Measurements from ENCODE around the gene SLC7A4. TPM values are rescaled to one million over a fixed set of nuclear protein-coding genes. Genes with fewer than 3 reads are reported as not detected.
"Not testable (repeated sequence)": the region's sequence is repeated elsewhere in the genome, so short reads cannot be mapped to it uniquely, and the experiment has no call there.

The SLC7A4 gene
- polyA plus RNA-seq, 2 donors = 4.0 to 4.5 TPM

DNA sequence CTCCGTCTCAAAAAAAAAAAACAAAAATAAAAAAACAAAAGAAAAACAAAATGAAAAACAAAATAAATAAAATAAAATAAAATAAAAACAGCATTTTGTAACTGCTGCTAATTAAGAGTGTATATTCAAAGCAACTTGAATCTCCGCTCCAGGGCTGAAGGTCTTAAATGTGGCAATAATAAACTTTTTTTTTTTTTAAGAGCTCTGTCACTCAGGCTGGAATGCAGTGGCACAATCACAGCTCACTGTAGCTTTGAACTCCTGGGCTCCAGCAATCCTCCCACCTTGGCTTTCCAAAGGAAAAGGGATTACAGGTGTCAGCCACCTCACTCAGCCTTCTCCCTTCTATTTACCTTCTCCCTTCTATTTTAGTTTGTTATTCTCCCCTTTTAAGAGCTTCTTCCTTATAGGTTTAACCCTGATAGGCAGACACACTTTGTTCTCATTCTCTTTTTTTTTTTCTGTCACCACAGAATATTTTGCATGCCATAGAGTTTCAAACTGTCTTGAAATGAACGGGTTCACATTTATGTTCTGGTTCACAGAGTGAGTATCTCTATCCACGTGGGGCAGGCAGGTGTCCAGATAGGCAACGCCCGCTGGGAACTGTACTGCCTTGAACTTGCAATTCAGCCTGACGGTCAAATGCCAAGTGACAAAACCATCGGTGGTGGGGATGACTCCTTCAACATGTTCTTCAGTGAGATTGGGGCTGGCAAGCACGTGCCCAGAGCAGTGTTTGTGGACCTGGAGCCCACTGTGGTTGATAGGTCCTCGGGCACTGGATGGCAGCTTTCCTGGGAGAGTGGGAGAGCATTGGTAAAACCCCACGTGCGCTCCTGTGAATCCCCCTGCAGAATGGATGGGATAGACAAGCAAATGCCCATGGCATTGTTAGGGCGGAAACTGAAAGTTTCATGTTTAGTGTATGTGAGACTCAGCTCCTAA, 32.8 kb upstream of the SLC7A4 start:
- 56 to 58% methylated on average over 13 of the region's 13 CpGs for WGBS, 2 donors
- Histone ChIP-seq H3K4me3 (ENCODE audit: low read depth in 1 of 2, low read length in 2 of 2) (no peak overlapping the region), H3K4me1 (ENCODE audit: control insufficient read depth in 2 of 2, insufficient read depth in 2 of 2, low read length in 1 of 2) (peaks cover 0 to 3% of the 10 kb centered on the region in 2 donors), H3K27ac (ENCODE audit: low read depth in 2 of 2, low read length in 1 of 2) (no peak overlapping the region), H3K36me3 (ENCODE audit: control insufficient read depth in 2 of 2, insufficient read depth in 2 of 2, low read length in 1 of 2) (no peaks in the 10 kb centered on the region), H3K27me3 (ENCODE audit: control insufficient read depth in 1 of 2, insufficient read depth in 2 of 2, low read length in 2 of 2) (no peaks in the 10 kb centered on the region), H3K9me3 (ENCODE audit: control insufficient read depth in 2 of 2, insufficient read depth in 1 of 2, low read depth in 1 of 2, low read length in 1 of 2) (no peaks in the 10 kb centered on the region)

DNA sequence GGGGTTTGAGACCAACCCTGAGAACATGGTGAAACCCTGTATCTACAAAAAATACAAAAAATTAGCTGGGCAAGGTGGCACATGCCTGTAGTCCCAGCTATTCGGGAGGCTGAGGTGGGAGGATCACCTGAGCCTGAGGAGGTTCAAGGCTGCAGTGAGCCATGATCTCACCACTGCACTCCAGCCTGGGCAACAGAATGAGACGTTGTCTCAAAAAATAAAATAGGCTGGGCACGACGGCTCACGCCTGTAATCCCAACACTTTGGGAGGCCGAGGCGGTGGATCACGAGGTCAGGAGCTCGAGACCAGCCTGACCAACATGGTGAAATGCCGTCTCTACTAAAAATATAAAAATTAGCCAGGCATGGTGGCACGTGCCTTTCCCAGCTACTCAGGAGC, 32.1 kb upstream of the SLC7A4 start:
- H3K27ac ChIP-seq (ENCODE audit: low read depth in 2 of 2, low read length in 1 of 2); H3K4me1 ChIP-seq (ENCODE audit: control insufficient read depth in 2 of 2, insufficient read depth in 2 of 2, low read length in 1 of 2); H3K27me3 ChIP-seq (ENCODE audit: control insufficient read depth in 1 of 2, insufficient read depth in 2 of 2, low read length in 2 of 2); H3K4me3 ChIP-seq (ENCODE audit: low read depth in 1 of 2, low read length in 2 of 2); H3K36me3 ChIP-seq (ENCODE audit: control insufficient read depth in 2 of 2, insufficient read depth in 2 of 2, low read length in 1 of 2); H3K9me3 ChIP-seq (ENCODE audit: control insufficient read depth in 2 of 2, insufficient read depth in 1 of 2, low read depth in 1 of 2, low read length in 1 of 2): not testable (repeated sequence)
- WGBS, 2 donors = 77% methylated on average over 11 of the region's 11 CpGs

DNA sequence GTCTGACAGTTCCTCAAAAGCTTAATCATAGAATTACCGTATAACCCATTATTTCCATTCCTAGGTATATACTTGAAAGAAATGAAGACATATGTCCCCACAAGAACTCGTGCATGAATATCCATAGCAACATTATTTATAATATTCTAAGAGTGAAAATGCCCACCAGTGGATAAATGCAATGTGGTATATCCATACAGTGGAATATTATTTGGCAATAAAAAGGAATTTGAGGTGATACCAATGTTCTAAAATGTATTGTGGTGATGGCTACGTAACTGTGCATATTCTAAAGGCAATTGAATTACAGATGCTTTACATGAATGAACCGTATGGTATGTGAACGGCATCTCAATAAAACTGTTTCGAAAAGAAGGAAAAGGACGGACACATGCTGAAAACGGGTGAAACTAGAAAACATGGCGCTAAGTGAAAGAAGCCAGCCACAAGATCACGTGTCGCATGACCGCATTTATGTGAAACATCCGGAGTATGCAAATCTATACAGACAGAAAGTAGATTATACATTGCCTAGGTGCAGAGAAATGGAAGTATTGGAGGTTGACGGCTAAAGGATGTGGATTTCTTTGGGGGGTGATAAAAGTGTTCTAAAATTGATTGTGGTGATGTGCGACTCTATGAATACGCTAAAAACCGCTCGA, 29.4 kb upstream of the SLC7A4 start:
- not testable (repeated sequence) for H3K4me1 ChIP-seq (ENCODE audit: control insufficient read depth in 2 of 2, insufficient read depth in 2 of 2, low read length in 1 of 2); H3K27ac ChIP-seq (ENCODE audit: low read depth in 2 of 2, low read length in 1 of 2); H3K4me3 ChIP-seq (ENCODE audit: low read depth in 1 of 2, low read length in 2 of 2); H3K36me3 ChIP-seq (ENCODE audit: control insufficient read depth in 2 of 2, insufficient read depth in 2 of 2, low read length in 1 of 2); H3K27me3 ChIP-seq (ENCODE audit: control insufficient read depth in 1 of 2, insufficient read depth in 2 of 2, low read length in 2 of 2); H3K9me3 ChIP-seq (ENCODE audit: control insufficient read depth in 2 of 2, insufficient read depth in 1 of 2, low read depth in 1 of 2, low read length in 1 of 2)
- WGBS, 2 donors = 93% methylated on average over 18 of the region's 18 CpGs

DNA sequence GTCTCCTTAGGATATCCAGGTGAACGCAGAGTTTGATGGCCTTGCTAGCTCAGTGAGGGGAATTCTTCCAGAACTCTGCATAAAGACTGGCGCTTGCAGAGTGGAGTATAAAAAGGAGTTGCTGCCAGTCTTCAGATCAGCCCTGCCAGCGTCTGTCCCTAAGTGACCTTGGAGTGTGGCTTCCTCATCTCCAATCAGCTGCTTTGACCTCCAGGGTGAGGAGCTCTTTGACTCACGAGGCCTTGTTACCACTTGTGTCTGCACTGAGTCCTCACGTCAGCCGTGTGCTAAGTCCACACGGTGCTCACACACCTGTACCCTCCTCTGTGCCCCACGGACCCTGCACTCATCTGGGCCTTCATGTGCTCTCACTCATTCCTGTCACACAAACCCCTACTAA, 28.0 kb upstream of the SLC7A4 start:
- H3K27ac ChIP-seq (ENCODE audit: low read depth in 2 of 2, low read length in 1 of 2); H3K9me3 ChIP-seq (ENCODE audit: control insufficient read depth in 2 of 2, insufficient read depth in 1 of 2, low read depth in 1 of 2, low read length in 1 of 2); H3K4me3 ChIP-seq (ENCODE audit: low read depth in 1 of 2, low read length in 2 of 2); H3K36me3 ChIP-seq (ENCODE audit: control insufficient read depth in 2 of 2, insufficient read depth in 2 of 2, low read length in 1 of 2); H3K27me3 ChIP-seq (ENCODE audit: control insufficient read depth in 1 of 2, insufficient read depth in 2 of 2, low read length in 2 of 2); H3K4me1 ChIP-seq (ENCODE audit: control insufficient read depth in 2 of 2, insufficient read depth in 2 of 2, low read length in 1 of 2): not testable (repeated sequence)
- WGBS, 2 donors = 84 to 90% methylated on average over 6 to 7 of the region's 8 CpGs

DNA sequence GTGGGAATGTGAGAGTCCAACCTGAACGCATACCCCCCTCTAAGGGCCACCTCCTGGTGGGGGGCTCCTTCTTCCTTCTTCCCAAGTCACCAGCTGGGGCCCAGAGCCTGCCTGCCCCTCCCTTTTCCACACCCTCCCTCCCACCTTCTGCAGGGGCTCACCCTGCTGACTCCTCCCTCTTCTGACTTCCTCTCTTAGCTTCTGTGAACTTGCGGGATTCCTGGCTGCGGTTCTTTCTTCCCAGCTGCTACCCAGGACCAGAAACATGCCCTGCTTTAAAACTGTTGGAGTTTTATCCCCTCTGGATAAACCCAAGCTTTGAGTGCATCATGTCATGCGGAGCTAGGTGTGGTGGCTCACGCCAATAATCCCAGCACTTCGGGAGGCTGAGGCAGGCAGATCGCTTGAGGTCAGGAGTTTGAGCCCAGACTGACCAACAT, 23.5 kb upstream of the SLC7A4 start:
- Histone ChIP-seq H3K27me3 (ENCODE audit: control insufficient read depth in 1 of 2, insufficient read depth in 2 of 2, low read length in 2 of 2) (no peaks in the 10 kb centered on the region), H3K27ac (ENCODE audit: low read depth in 2 of 2, low read length in 1 of 2) (no peak overlapping the region), H3K4me1 (ENCODE audit: control insufficient read depth in 2 of 2, insufficient read depth in 2 of 2, low read length in 1 of 2) (peaks cover 0 to 2% of the 10 kb centered on the region in 2 donors), H3K9me3 (ENCODE audit: control insufficient read depth in 2 of 2, insufficient read depth in 1 of 2, low read depth in 1 of 2, low read length in 1 of 2) (no peaks in the 10 kb centered on the region), H3K36me3 (ENCODE audit: control insufficient read depth in 2 of 2, insufficient read depth in 2 of 2, low read length in 1 of 2) (no peaks in the 10 kb centered on the region), H3K4me3 (ENCODE audit: low read depth in 1 of 2, low read length in 2 of 2) (no peak overlapping the region)
- 50% methylated on average over 7 of the region's 7 CpGs for WGBS, 2 donors

DNA sequence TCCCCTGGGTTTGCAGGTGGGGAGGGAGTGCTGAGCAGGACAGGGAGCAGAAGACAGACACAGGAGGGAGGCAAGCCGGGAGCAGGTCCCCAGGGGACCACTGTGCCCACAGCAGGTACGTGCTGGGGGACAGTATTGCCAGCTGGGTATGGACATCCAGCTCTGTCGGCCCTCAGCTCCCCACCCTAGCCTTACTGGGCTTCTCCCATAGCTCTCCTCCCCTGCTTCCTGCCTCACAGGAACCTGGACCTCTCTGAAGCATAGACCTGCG, 23.1 kb upstream of the SLC7A4 start:
- H3K9me3 ChIP-seq (ENCODE audit: control insufficient read depth in 2 of 2, insufficient read depth in 1 of 2, low read depth in 1 of 2, low read length in 1 of 2) = no peaks in the 10 kb centered on the region
- WGBS, 2 donors = 58 to 62% methylated on average over 4 of the region's 4 CpGs

DNA sequence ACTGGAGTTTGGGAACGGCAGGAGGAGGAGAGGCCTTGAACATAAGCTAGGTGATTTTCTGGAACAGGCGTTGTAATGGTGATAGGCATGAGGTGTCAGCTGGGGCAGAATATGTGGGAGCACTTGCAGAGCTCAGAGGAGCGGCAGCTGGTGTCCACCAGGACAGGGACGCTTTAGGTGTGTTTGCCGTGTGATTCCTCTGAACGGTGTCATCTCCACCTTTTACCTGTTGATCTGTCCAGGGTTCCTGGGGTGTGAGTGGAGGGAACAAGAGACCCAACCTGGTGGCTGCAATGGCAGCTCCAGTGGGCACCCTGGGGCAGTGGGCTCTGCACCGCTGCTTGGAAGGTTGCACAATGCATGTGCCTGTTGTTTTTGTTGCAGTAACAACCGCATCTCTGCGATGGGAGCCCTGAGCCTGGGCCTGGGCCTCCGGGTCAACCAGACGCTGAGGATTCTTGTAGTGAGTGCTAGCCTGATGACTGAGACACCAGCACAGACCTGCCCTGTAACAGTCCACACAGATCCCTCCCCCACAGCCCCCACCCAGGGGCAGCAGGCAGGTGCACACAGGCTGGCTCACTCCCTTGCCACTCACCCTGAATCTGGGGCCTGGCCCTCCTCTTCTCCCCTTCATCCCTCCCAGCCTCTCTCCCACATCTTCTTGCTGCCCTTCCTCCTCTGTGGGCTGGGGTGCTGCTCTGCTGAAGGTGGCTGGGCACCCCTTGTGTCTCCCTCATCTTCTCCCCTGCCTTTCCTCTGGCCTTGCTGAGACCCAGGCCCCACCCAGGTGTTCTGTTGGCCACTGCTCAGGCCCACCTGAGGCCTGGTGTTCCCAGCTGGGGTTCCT, 22.6 kb upstream of the SLC7A4 start:
- no peaks in the 10 kb centered on the region for H3K27me3 ChIP-seq (ENCODE audit: control insufficient read depth in 1 of 2, insufficient read depth in 2 of 2, low read length in 2 of 2)
- 83 to 84% methylated on average over 11 of the region's 11 CpGs for whole genome bisulfite sequencing, 2 donors
- H3K27ac ChIP-seq (ENCODE audit: low read depth in 2 of 2, low read length in 1 of 2) = no peak overlapping the region
- no peaks in the 10 kb centered on the region for H3K36me3 ChIP-seq (ENCODE audit: control insufficient read depth in 2 of 2, insufficient read depth in 2 of 2, low read length in 1 of 2)
- no peaks in the 10 kb centered on the region for H3K9me3 ChIP-seq (ENCODE audit: control insufficient read depth in 2 of 2, insufficient read depth in 1 of 2, low read depth in 1 of 2, low read length in 1 of 2)
- peaks cover 0 to 2% of the 10 kb centered on the region in 2 donors for H3K4me1 ChIP-seq (ENCODE audit: control insufficient read depth in 2 of 2, insufficient read depth in 2 of 2, low read length in 1 of 2)
- no peak overlapping the region for H3K4me3 ChIP-seq (ENCODE audit: low read depth in 1 of 2, low read length in 2 of 2)

More for the DNA sequence above, 23.1 kb upstream of the SLC7A4 start:
- Histone ChIP-seq H3K36me3 (ENCODE audit: control insufficient read depth in 2 of 2, insufficient read depth in 2 of 2, low read length in 1 of 2) (no peaks in the 10 kb centered on the region), H3K27me3 (ENCODE audit: control insufficient read depth in 1 of 2, insufficient read depth in 2 of 2, low read length in 2 of 2) (no peaks in the 10 kb centered on the region), H3K4me1 (ENCODE audit: control insufficient read depth in 2 of 2, insufficient read depth in 2 of 2, low read length in 1 of 2) (peaks cover 0 to 2% of the 10 kb centered on the region in 2 donors), H3K4me3 (ENCODE audit: low read depth in 1 of 2, low read length in 2 of 2) (no peak overlapping the region), H3K27ac (ENCODE audit: low read depth in 2 of 2, low read length in 1 of 2) (no peak overlapping the region)

DNA sequence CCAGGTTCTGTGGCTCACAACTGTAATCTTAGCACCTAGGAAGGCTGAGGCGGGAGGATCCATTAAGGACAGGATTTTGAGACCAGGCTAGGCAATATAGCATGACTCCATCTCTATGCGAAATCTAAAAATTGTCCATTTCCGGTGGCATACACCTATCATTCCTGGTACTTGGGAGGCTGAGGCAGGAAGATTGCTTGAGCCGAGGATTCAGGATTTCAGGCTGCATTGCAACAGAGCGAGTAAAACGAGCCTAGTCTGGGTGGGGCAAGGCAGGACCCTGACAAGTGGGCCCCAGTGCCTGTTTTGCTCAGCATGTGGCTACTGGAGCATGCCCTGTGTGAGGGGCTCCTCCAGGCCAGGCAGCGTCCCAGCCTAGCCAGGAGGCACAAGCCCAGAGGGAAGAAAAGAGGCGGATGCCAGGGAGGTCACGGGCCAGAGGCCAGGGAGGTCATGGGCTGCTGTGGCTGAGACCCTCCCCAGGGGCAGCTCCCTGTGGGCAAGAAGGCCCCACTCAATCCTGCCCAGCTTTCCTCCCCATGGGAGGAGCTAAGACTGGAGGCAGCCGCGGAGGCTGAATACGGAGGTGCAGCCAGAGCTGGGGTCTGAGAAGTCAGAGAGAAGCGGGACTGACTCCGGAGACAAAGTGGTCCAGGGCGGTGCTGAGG, 21.8 kb upstream of the SLC7A4 start:
- H3K27me3 ChIP-seq (ENCODE audit: control insufficient read depth in 1 of 2, insufficient read depth in 2 of 2, low read length in 2 of 2) = no peaks in the 10 kb centered on the region
- peaks cover 0 to 2% of the 10 kb centered on the region in 2 donors for H3K4me1 ChIP-seq (ENCODE audit: control insufficient read depth in 2 of 2, insufficient read depth in 2 of 2, low read length in 1 of 2)
- no peak overlapping the region for H3K4me3 ChIP-seq (ENCODE audit: low read depth in 1 of 2, low read length in 2 of 2)
- H3K27ac ChIP-seq (ENCODE audit: low read depth in 2 of 2, low read length in 1 of 2) = no peak overlapping the region
- no peaks in the 10 kb centered on the region for H3K36me3 ChIP-seq (ENCODE audit: control insufficient read depth in 2 of 2, insufficient read depth in 2 of 2, low read length in 1 of 2)
- 86 to 88% methylated on average over 15 of the region's 15 CpGs for WGBS, 2 donors
- H3K9me3 ChIP-seq (ENCODE audit: control insufficient read depth in 2 of 2, insufficient read depth in 1 of 2, low read depth in 1 of 2, low read length in 1 of 2) = no peaks in the 10 kb centered on the region
